Tibial artery (tissue), 4 donors: ENCODE measurements around the gene GLP1R.

Source experiments
- DNase-seq, 2 donors: peaks; one replicate each; pipeline ENCODE4 v3.0.0-alpha.2; 2019
- H3K27ac ChIP-seq, 2 donors: fragments of 200-600 bp; sonication (generic) in 1 of 2; 1 replicate in 1 of 2; 2 replicates in 1 of 2; pipeline ENCODE4 v1.5.1; 2018 to 2019; ENCODE audit warnings: mild to moderate bottlenecking in 1 of 2
- H3K27me3 ChIP-seq, 2 donors: fragments of 200-600 bp; sonication (generic) in 1 of 2; one replicate each; pipeline versions ENCODE4 v1.5.1 to v1.6.0; 2016 to 2019
- H3K36me3 ChIP-seq, 3 donors: fragments of 200-600 bp; sonication (generic) in 2 of 3; one replicate each; pipeline ENCODE4 v1.5.1; 2016 to 2019; ENCODE audit warnings: mild to moderate bottlenecking in 2 of 3
- H3K4me1 ChIP-seq, 4 donors: fragments of 200-600 bp; sonication (generic) in 2 of 4; 1 replicate in 3 of 4; 2 replicates in 1 of 4; pipeline ENCODE4 v1.5.1; 2016 to 2019
- H3K4me3 ChIP-seq, 2 donors: fragments of 200-600 bp; sonication (generic) in 1 of 2; 1 replicate in 1 of 2; 2 replicates in 1 of 2; pipeline ENCODE4 v1.5.1; 2018 to 2019; ENCODE audit warnings: mild to moderate bottlenecking in 2 of 2
- H3K9me3 ChIP-seq, 3 donors: fragments of 200-600 bp; sonication (generic) in 1 of 3; one replicate each; pipeline ENCODE4 v1.5.1; 2016 to 2019
- CTCF ChIP-seq, 2 experiments: fragments of 200-600 bp in 1 of 2; fragments of 450-650 bp in 1 of 2; IDR thresholded peaks; one replicate each; pipeline ENCODE4 v1.5.1; 2017 to 2019; ENCODE audit warnings: antibody characterized with exemption in 2 of 2, mild to moderate bottlenecking in 1 of 2, moderate library complexity in 1 of 2
- intact Hi-C: fragments of 100-400 bp; cut with DNase I; formaldehyde crosslinking; loops from one replicate; pipeline ENCODE4 v1.15.0; 2023; ENCODE audit warnings: low total_unique reads

GLP1R gene

GRCh38 chr6:39035681-39036080 is 12.9 kb upstream of the GLP1R start:
- Histone ChIP-seq H3K27me3 (peaks cover 0 to 48% of the 10 kb centered on the region in 2 donors), H3K4me3 (no peak overlapping the region), H3K9me3 (no peaks in the 10 kb centered on the region), H3K27ac (no peak overlapping the region), H3K4me1 (no peaks in the 10 kb centered on the region), H3K36me3 (no peaks in the 10 kb centered on the region)
- intact Hi-C loops, result no loop called here
- no peak for TF ChIP-seq CTCF (IDR thresholded peaks at IDR 0.05)
- no peak for DNase-seq

GRCh38 chr6:39037082-39037508 is 11.5 kb upstream of the GLP1R start:
- DNase-seq, result no peak
- H3K4me1 ChIP-seq, result no peaks in the 10 kb centered on the region
- no peaks in the 10 kb centered on the region for H3K9me3 ChIP-seq
- H3K4me3 ChIP-seq, result no peak overlapping the region
- H3K36me3 ChIP-seq, result no peaks in the 10 kb centered on the region
- H3K27ac ChIP-seq, result no peak overlapping the region
- intact Hi-C loops, result no loop called here
- TF ChIP-seq CTCF (IDR thresholded peaks at IDR 0.05), result no peak
- H3K27me3 ChIP-seq, result peaks cover 0 to 51% of the 10 kb centered on the region in 2 donors

- no peak for TF ChIP-seq CTCF (IDR thresholded peaks at IDR 0.05)
- H3K27me3 ChIP-seq, result peaks cover 0 to 51% of the 10 kb centered on the region in 2 donors
- H3K4me1 ChIP-seq, result no peaks in the 10 kb centered on the region
- intact Hi-C loops, result no loop called here
- no peaks in the 10 kb centered on the region for H3K9me3 ChIP-seq
- no peaks in the 10 kb centered on the region for H3K36me3 ChIP-seq
- H3K27ac ChIP-seq, result no peak overlapping the region
- peak in 1 of 2 donors; percentile 25 for DNase-seq
- no peak overlapping the region for H3K4me3 ChIP-seq
Measured at GRCh38 chr6:39037707-39038106, 10.9 kb upstream of the GLP1R start.

- TF ChIP-seq CTCF (IDR thresholded peaks at IDR 0.05), result no peak
- DNase-seq, result peak in 1 of 2 donors; percentile 15
- Histone ChIP-seq H3K27me3 (peaks cover 0 to 44% of the 10 kb centered on the region in 2 donors), H3K4me3 (no peak overlapping the region), H3K36me3 (no peaks in the 10 kb centered on the region), H3K4me1 (no peaks in the 10 kb centered on the region), H3K9me3 (no peaks in the 10 kb centered on the region), H3K27ac (no peak overlapping the region)
- intact Hi-C loops, result no loop called here
Measured at GRCh38 chr6:39040080-39040673, 8.4 kb upstream of the GLP1R start.

- no peaks in the 10 kb centered on the region for H3K36me3 ChIP-seq
- H3K27ac ChIP-seq, result no peak overlapping the region
- DNase-seq, result peak in 1 of 2 donors; percentile 13
- no peaks in the 10 kb centered on the region for H3K9me3 ChIP-seq
- H3K27me3 ChIP-seq, result peaks cover 0 to 44% of the 10 kb centered on the region in 2 donors
- no peaks in the 10 kb centered on the region for H3K4me1 ChIP-seq
- TF ChIP-seq CTCF (IDR thresholded peaks at IDR 0.05), result no peak
- no peak overlapping the region for H3K4me3 ChIP-seq
- intact Hi-C loops, result no loop called here
Measured at GRCh38 chr6:39041072-39041471, 7.5 kb upstream of the GLP1R start.

GRCh38 chr6:39043776-39044175 is 4.8 kb upstream of the GLP1R start:
- Histone ChIP-seq H3K27ac (no peak overlapping the region), H3K9me3 (no peaks in the 10 kb centered on the region), H3K4me3 (no peak overlapping the region), H3K27me3 (peaks cover 0 to 50% of the 10 kb centered on the region in 2 donors), H3K36me3 (no peaks in the 10 kb centered on the region), H3K4me1 (peaks cover 0 to 7% (median 6%) of the 10 kb centered on the region in 4 donors)
- TF ChIP-seq CTCF (IDR thresholded peaks at IDR 0.05), result no peak
- DNase-seq, result peak in 1 of 2 donors; percentile 19
- intact Hi-C loops, result no loop called here
